Endothelial cell of umbilical vein (primary cell): ENCODE measurements around the gene FBXL13.

Experiments
- CTCF ChIP-seq, 2 donors: IDR thresholded peaks; 1 replicate in 1 of 2; 2 replicates in 1 of 2; pipeline ENCODE4 v1.5.1; 2011; ENCODE audit warnings: low read length in 2 of 2, mild to moderate bottlenecking in 2 of 2, moderate library complexity in 2 of 2, control low read depth in 1 of 2, inconsistent platforms in 1 of 2, low read depth in 1 of 2; ENCODE audit not compliant: insufficient read depth in 1 of 2; ENCODE audit errors: extremely low read depth in 1 of 2
- POLR2A ChIP-seq: IDR thresholded peaks from 2 replicates; pipeline ENCODE4 v1.6.1; 2012; ENCODE audit warnings: low read depth, mild to moderate bottlenecking, control low read depth, low read length
- POLR2AphosphoS5 ChIP-seq: IDR thresholded peaks from 2 replicates; pipeline ENCODE4 v1.6.1; 2012; ENCODE audit warnings: low read depth, mild to moderate bottlenecking, control low read depth, low read length, moderate library complexity; ENCODE audit not compliant: insufficient read depth

- TF ChIP-seq CTCF (IDR thresholded peaks at IDR 0.05; ENCODE audit: extremely low read depth in 1 of 2, insufficient read depth in 1 of 2, low read depth in 1 of 2, low read length in 2 of 2) (peak in 1 of 2 donors; percentile 32), POLR2A (peak; percentile 52), POLR2AphosphoS5 (peak; percentile 80)
Observed at GRCh38 chr7:103074519-103075336, at the start of gene FBXL13, which contains the start of gene ARMC10.
